NCI-H1930 (cell line): Measurements from ENCODE around the gene CHMP1A.
"Not testable (repeated sequence)": the region's sequence is repeated elsewhere in the genome, so short reads cannot be mapped to it uniquely, and the experiment has no call there.

ENCODE experiments used
- DNase-seq, 2 experiments: peaks; one replicate each; lab custom pipeline; 2025; lab: John Stamatoyannopoulos, UW

CHMP1A gene

DNA sequence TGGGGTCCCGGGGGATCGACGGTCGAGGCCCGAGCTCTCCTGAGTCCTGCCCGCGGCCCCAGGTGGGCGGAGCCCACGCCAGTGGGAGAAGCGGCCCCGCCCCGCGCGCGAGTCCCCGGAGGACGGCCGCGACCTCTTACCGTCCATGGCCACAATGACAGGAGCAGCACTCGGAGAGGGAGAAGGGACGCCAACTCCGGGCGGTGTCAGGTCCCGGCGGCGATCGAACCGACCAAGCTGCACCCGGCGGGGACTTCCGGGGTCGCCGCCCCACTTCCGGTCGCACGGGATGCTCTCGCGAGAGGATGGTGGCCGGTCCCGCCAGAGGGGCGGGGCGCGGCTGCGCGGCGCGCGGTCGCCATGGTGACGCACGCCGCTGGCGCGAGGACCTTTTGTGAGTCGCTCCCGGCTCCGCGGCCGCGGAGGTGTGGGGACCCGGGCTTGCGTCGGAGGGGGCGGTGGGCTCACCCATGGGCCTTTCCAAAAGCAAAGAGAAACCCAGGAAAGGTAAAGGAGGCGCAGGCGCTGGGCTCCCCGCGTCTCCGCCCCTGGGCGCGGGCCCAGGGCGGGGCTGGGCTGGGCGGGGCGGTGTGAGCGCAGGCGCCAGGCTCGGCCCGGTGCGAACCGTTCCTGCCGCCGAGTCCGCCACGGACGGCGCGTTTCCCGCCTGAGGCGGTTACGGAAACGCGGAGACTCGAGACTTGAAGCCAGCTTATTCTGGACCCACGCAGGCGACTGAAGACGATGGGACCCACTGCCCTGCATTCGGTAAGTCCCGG, at the start of gene CHMP1A, which contains the start of gene SPATA33:
Gene CHMP1A, minus strand, starts transcription at position 267 of the 779 bp plus-strand sequence. Its CDS starts 120 bp downstream, at position 147.
Gene SPATA33, plus strand, starts transcription at position 395 of the 779 bp plus-strand sequence. Its CDS starts 76 bp downstream, at position 471.
- DNase-seq: peak; percentile 76 to 87

GRCh38 chr16:89706518-89707260, 49.2 kb upstream of the CHMP1A start:
- no peak for DNase-seq

DNA sequence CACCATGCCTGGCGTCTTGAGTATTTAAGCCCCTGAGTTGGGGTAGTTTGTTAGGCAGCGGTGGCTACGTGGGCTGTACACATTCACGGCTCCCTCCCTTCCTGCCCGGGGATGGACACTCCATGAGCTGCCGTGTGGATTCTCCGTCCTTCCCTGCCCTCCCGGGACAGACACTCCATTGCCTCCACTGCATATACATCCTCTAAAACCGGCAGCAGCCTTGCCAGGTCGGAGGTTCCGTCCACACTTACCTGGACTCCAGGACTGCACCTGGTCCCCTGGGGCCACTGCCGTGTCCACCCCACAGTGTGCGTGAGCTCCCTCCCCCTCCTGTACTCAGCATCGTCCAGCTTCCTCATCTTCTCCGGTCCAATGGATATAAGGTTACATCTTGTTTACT, 47.5 kb upstream of the CHMP1A start:
- DNase-seq: no peak

- DNase-seq: no peak
Observed at GRCh38 chr16:89704281-89704680, 46.8 kb upstream of the CHMP1A start.

DNA sequence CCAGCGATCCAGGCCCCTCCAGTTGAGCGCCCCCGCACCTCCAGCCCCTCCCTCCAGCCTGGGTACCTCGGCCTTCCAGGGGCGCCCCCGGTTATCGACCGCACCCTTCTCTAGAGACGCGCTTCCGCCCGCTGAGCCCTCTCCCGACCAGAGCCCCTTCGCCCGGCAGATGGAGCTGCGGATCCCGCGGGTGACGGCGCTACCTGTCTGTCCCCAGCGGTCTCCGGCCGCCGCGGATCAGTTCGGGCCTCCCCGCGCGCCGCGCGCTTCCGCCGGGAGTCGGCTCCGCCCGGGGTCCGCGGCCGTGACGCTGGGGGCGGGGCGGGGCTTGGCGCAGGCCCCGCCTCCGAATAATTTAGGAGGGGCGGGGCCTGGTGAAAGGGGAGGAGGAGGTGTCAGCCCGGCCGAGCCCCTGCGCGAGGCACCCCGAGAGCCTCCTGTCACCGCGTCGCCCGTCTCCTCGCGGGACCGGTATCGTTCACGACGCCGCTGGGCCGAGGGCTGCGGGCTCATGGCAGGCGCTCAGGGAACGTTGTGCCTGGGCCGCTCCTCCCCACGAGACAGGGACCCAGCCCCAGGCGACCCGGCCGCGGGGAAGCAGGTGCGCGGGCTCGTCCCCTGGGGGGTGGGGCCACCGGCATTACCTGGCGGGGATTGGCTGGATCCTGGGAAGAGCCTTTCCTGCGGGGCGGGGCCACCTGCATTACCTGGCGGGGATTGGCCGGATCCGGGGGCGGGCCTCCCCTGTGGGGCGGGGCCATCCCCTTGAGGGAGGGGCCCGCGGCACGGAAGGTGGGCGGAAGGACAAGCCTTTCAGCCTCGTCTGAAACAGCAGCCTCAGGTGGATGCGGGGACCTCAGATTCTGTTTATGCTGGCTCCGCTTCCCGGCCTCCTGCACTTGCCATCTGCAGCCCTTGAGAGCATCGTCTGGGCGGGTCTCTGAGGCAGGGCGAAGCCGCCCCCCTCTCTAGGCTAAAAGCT, 44.2 kb upstream of the CHMP1A start, which contains the start of gene SPATA2L:
Gene SPATA2L, minus strand, starts transcription at position 281 of the 982 bp plus-strand sequence. CDS start 473 bp downstream, outside the sequence.
- peak; percentile 88 to 90 for DNase-seq

- DNase-seq: peak; percentile 30 to 51
Observed at GRCh38 chr16:89700649-89701424, 43.3 kb upstream of the CHMP1A start.

- DNase-seq: peak; percentile 88 to 90
Observed at GRCh38 chr16:89700100-89700648, 42.7 kb upstream of the CHMP1A start.

DNA sequence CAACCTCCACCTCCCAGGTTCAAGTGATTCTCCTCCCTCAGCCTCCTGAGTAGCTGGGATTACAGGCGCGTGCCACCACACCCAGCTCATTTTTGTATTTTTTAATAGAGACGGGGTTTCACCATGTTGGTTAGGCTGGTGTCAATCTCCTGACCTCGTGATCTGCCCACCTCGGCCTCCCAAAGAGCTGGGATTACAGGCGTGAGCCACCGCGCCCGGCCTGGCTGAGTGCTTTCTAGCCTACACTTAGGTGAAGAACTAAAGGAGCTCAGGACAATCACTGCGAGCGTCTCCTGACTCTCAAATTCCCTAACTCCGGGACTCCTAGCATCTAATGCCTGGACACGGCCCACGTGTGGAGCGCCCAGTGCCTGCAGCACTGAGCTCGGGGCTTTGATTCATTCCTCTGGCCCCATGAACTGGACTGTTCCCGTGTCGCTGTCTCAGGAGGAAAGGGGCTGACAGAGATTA, 42.2 kb upstream of the CHMP1A start:
- not testable (repeated sequence) for DNase-seq

- DNase-seq: not testable (repeated sequence)
Observed at GRCh38 chr16:89698717-89699116, 41.2 kb upstream of the CHMP1A start.

- DNase-seq: no peak
Observed at GRCh38 chr16:89697616-89698331, 40.3 kb upstream of the CHMP1A start.

GRCh38 chr16:89697161-89697615, 39.7 kb upstream of the CHMP1A start:
- no peak for DNase-seq

DNA sequence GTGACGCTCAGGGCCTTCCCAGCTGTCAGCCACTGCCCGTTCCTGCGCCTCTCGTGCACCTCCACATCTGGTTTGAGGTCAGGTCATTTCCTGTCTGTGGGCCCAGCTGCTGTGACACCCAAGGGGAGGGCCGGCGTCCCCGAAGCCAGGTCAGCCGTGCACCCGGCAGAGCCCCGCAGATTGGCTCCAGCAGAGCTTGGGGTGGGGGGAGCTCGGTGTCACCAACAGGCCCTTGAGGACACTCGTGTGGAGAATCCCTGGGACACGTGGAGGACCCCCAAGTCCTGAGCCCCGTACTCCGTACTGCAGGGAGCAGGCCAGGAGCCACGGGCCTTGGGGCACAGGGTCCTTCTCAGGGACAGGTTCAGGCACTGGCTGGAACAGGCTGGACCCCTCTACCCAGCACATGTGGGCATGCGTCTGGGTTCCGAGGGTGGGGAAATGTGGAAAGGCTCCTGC, 39.2 kb upstream of the CHMP1A start:
- no peak for DNase-seq

DNA sequence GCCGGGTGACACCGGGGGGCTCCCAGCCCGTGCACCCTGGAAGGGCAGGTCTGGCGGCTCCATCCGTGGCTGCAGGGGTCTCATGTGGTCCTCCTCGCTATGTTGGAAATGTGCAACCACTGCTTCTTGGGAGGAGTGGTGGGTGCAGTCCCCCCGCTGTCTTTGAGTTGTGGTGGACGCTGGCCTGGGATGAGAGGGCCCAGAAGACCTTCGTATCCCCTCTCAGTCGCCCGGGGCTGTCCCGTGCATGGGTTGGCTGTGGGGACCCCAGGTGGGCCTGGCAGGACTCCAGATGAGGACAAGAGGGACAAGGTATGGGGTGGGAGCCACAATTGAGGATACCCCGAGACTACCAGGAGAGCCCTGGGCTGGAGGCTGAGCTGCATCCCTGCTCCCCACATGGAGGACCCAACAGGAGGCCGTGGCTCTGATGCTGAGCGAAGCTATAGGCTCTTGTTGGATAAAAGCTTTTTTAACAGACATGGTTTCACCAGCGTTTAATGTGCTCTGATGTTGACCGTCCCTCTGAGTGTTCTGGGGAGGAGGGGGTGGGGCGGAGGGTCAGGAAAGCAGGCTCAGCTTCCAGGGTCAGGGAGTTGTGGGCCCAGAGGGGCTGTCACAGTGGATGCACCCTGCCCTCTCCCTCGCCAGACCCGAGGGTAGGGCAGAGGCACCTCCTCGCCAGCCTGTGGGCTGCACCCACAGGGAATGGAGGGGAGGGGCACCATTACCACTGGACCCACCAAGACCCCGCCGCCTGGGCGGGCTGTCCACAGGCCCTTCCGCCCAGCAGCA, 38.6 kb upstream of the CHMP1A start:
- DNase-seq: no peak

- DNase-seq: no peak
Observed at GRCh38 chr16:89695086-89695874, 37.8 kb upstream of the CHMP1A start.

GRCh38 chr16:89694784-89695085, 37.2 kb upstream of the CHMP1A start:
- not testable (repeated sequence) for DNase-seq

- DNase-seq: no peak
Observed at GRCh38 chr16:89693931-89694783, 36.6 kb upstream of the CHMP1A start.

DNA sequence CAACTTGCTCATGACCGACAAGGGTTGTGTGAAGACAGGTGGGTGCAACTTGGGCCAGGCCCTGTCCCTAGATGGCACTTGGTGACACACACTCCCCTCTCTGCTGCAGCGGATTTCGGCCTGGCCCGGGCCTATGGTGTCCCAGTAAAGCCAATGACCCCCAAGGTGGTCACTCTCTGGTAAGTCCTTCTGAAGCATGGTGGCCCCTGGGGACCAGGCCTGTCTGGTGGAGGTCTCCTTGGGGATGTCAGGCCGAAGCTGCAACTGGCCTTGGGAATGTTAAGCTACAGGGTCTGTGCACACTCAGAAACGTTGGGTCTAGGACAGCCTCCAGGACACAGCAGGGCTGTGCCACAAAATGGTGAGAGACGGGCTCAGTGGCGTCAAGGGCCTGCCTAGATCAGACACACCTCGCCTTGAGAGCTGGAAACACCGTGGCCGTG, 35.8 kb upstream of the CHMP1A start:
- no peak for DNase-seq
